ENCODE measurements around the gene SYT7. TPM values are rescaled to one million over a fixed set of nuclear protein-coding genes. Genes with fewer than 3 reads are reported as not detected.

SYT7 gene
- total RNA-seq, 4 donors from 2014 or later, result 5.2 to 12.6 (median 8.8) TPM

DNA sequence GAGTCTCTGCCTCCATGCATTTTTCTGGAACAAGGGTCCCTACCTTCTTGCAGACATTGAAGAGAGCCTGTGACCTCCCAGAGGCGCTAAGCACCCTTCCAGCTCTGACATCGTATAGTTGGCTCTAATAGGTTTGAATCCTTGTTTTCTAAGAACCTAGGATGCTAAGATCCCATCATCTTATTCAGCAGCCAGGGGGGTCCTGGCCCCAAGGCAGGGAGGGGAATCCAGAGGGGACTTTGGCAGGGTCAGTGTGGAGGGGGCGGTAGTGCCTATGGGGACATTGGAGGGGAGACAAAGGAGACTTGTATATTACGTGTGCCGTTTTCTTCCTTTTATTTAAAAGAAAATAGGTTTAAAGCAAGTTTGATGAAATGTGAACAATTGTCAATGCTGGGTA is 75.8 kb downstream of the SYT7 start:
- intact Hi-C loops (cut with DNase I), result no loop called here
- no peaks in the 10 kb centered on the region for H3K9me3 ChIP-seq
- peaks cover 13 to 20% of the 10 kb centered on the region in 2 donors for H3K4me1 ChIP-seq
- TF ChIP-seq, protein P1, sequence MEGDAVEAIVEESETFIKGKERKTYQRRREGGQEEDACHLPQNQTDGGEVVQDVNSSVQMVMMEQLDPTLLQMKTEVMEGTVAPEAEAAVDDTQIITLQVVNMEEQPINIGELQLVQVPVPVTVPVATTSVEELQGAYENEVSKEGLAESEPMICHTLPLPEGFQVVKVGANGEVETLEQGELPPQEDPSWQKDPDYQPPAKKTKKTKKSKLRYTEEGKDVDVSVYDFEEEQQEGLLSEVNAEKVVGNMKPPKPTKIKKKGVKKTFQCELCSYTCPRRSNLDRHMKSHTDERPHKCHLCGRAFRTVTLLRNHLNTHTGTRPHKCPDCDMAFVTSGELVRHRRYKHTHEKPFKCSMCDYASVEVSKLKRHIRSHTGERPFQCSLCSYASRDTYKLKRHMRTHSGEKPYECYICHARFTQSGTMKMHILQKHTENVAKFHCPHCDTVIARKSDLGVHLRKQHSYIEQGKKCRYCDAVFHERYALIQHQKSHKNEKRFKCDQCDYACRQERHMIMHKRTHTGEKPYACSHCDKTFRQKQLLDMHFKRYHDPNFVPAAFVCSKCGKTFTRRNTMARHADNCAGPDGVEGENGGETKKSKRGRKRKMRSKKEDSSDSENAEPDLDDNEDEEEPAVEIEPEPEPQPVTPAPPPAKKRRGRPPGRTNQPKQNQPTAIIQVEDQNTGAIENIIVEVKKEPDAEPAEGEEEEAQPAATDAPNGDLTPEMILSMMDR (IDR thresholded peaks at IDR 0.05), result no peak
- TF ChIP-seq POLR2A (IDR thresholded peaks at IDR 0.05), result no peak
- H3K36me3 ChIP-seq, result no peaks in the 10 kb centered on the region
- no peak overlapping the region for H3K27ac ChIP-seq
- DNase-seq, result no peak
- WGBS, 2 donors, result 89 to 92% methylated on average over 5 of the region's 5 CpGs
- H3K27me3 ChIP-seq, result peaks cover 13% of the 10 kb centered on the region
- H3K4me3 ChIP-seq (replicated peaks in 1 of 3), result no peak overlapping the region

DNA sequence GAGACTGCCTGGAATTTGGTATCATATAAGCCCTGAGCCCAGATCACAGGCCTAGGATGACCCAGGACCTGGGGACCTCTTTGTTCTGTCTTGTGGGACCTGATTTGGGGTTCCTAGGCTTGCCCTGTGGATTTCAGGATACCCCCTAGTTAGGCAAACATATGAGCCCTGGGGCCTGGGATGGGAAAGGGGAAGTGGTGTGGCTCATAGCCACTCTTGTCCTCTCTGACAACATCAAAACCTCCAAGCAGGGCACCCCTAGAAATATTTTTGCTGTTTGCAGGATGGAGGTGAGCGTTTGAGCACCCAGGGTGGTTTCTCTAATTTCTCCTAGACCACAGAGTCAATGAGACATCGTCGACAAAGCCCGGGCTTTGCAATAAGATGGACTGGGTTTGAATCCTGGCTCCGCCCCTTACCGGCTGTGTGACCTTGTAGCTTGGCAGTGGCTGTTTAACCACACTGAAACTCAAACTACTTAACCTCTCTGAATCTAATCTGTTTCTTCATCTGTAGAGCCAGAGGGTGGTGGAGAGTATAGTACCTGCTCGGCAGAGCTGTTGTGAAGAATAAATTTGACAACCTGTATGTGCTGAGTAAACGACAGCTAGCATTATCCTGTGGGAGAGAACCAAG is 77.6 kb downstream of the SYT7 start:
- Histone ChIP-seq H3K9me3 (no peaks in the 10 kb centered on the region), H3K27ac (no peak overlapping the region), H3K36me3 (no peaks in the 10 kb centered on the region), H3K4me3 (replicated peaks in 1 of 3) (no peak overlapping the region), H3K4me1 (peaks cover 1 to 5% of the 10 kb centered on the region in 2 donors), H3K27me3 (peaks cover 5% of the 10 kb centered on the region)
- no peak for TF ChIP-seq POLR2A (IDR thresholded peaks at IDR 0.05)
- TF ChIP-seq, protein P1 (IDR thresholded peaks at IDR 0.05), result no peak
- WGBS, 2 donors, result 72 to 88% methylated on average over 8 of the region's 8 CpGs
- no peak for DNase-seq
- intact Hi-C loops (cut with DNase I), result no loop called here

DNA sequence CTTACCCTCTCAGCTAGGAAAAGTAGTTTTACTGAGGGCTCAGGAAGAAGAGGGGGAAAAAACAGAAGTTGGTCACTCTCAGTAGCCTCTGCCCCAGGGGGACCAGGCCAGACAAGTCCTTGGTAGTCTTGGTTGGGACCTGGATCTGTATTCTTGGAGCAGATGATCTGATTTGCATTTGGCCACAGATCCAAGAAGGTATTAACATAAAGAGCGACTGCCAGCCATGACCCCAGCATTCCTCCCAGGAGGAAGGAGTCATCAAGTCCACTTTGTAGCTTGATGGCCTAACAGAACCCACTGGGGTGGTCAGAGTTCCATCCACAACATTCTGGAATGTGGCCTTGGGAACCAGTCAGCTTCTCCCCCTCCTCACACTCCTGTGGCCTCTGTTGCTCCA is 78.4 kb downstream of the SYT7 start:
- no peak overlapping the region for H3K27ac ChIP-seq
- no peaks in the 10 kb centered on the region for H3K4me1 ChIP-seq
- WGBS, 2 donors, result 100% methylated on average over 1 of the region's 1 CpG
- no peak overlapping the region for H3K4me3 ChIP-seq (replicated peaks in 1 of 3)
- no peaks in the 10 kb centered on the region for H3K36me3 ChIP-seq
- TF ChIP-seq, protein P1 (IDR thresholded peaks at IDR 0.05), result no peak
- no peak for TF ChIP-seq POLR2A (IDR thresholded peaks at IDR 0.05)
- no peaks in the 10 kb centered on the region for H3K27me3 ChIP-seq
- H3K9me3 ChIP-seq, result no peaks in the 10 kb centered on the region
- no peak for DNase-seq
- intact Hi-C loops (cut with DNase I), result no loop called here

DNA sequence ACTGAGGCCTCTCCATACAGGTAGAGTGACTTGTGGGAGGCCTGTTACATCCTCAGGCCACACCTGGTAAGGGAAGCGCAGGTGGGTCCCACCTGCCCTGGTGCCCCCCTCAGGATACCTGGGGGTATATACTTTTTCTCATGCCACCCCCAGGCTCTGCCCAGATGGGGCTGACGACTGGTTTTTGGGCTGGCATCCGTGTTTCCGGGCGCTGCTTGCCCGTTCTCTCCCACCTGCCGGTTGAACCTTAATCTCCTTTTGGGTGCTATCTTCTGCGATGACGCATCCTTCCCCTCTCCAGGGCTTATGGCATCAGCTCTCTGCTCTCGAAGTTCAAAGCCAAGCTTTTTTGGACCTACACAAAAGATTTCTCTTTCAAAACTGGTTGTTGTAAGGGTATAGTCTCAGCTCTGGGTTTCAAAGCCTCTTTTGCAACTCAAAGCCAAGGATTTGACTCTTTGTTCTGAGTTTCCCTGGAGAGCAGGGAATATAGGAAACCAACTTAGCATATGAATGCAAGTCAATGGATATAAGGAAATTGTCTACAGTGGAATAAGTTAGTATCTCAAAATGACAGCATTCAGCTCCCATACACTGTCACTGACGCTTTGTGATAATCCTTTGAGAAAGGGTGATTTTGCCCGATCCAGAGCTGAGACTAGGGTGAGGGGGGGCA is 80.9 kb downstream of the SYT7 start:
- no peaks in the 10 kb centered on the region for H3K27me3 ChIP-seq
- no peaks in the 10 kb centered on the region for H3K4me1 ChIP-seq
- TF ChIP-seq, protein P1 (IDR thresholded peaks at IDR 0.05), result no peak
- TF ChIP-seq POLR2A (IDR thresholded peaks at IDR 0.05), result no peak
- H3K36me3 ChIP-seq, result no peaks in the 10 kb centered on the region
- WGBS, 2 donors, result 70 to 77% methylated on average over 12 of the region's 12 CpGs
- no peak overlapping the region for H3K27ac ChIP-seq
- no peak overlapping the region for H3K4me3 ChIP-seq (replicated peaks in 1 of 3)
- DNase-seq, result no peak
- intact Hi-C loops (cut with DNase I), result no loop called here
- H3K9me3 ChIP-seq, result no peaks in the 10 kb centered on the region

DNA sequence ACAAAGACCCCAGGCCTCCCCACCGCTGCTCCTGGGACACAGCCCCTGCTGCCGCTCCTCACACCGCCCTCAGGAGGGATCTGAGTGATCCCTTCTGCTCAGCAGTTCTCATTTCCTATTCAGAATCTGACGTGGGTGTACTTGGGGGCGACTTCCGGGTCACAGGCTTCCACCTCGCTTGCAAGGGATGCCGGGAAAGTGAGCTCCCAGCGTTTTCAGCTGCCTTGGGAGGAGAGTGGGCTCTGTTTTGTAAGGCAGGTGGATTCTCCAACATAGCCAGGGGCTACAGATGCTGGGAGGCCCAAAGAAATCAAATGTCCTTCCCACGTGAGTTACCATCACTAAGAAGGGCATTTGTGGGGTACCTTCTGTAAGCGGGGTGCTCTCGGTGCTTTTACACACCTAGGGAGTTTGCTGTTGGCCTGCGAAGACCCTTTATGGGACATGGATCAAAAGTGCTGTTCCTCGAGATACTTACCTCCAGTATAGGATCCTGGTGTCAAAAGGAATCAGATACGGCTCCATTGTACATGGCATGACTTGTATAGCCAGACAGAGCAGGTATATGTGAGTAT is 82.0 kb downstream of the SYT7 start:
- WGBS, 2 donors, result 86 to 90% methylated on average over 11 to 14 of the region's 15 CpGs
- Histone ChIP-seq H3K4me3 (replicated peaks in 1 of 3) (no peak overlapping the region), H3K27ac (no peak overlapping the region), H3K27me3 (no peaks in the 10 kb centered on the region), H3K4me1 (no peaks in the 10 kb centered on the region), H3K9me3 (no peaks in the 10 kb centered on the region), H3K36me3 (no peaks in the 10 kb centered on the region)
- no peak for DNase-seq
- intact Hi-C loops (cut with DNase I), result no loop called here
- TF ChIP-seq POLR2A (IDR thresholded peaks at IDR 0.05), result no peak
- TF ChIP-seq, protein P1 (IDR thresholded peaks at IDR 0.05), result no peak

All from thyroid gland (tissue), 4 donors.